GM21737 (cell line): ENCODE results near the gene SPC24.
"Not testable (repeated sequence)": the region's sequence is repeated elsewhere in the genome, so short reads cannot be mapped to it uniquely, and the experiment has no call there.

Source experiments
- ATAC-seq: cut with Tn5 transposase; IDR thresholded peaks from one replicate; pipeline ENCODE4 v1.9.1; 2021; ENCODE audit warnings: mild to moderate bottlenecking, moderate library complexity; ENCODE audit not compliant: unreplicated experiment

SPC24 gene

GRCh38 chr19:11192957-11193939 lies 37.7 kb upstream of the SPC24 start:
- no peak for ATAC-seq

DNA sequence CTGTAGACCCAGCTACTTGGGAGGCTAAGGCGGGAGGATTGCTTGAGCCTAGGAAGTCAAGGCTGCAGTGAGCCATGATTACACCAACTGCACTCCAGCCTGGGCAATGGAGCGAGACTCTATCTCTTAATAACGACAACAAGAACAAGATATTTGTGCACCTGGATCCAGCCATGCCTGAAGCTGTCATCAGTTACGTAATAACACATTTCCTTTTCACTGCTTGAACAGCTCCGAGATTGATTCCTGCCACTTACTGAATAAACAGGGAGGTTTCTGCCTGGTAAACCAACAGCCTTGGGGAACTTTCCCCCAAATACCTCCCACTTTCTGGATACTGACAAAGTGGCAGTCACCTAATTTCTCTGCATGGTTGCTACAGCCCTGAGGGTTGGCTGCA lies 36.4 kb upstream of the SPC24 start:
- no peak for ATAC-seq

DNA sequence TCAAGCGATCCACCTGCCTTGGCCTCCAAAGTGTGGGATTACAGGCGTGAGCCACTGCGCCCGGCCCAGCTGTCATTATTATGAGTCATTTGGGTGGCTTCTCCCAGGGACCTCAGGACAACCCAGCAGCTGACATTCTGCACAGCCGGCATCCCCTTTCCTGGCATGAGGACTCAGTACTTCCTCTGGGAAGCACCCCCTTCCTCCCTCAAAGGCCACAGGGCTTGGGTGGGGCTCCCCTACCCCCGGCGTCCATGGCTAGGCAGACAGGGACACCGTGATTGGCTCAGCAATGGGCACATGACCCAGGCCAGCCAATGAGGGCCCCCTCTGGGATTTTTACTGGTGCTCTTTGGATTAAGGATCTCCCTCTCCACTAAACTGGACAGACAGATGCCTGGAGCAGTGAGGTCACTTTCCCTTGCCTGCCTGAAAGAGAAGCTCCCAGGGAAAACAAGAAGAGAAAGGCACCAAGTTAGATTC lies 35.7 kb upstream of the SPC24 start:
- no peak for ATAC-seq

DNA sequence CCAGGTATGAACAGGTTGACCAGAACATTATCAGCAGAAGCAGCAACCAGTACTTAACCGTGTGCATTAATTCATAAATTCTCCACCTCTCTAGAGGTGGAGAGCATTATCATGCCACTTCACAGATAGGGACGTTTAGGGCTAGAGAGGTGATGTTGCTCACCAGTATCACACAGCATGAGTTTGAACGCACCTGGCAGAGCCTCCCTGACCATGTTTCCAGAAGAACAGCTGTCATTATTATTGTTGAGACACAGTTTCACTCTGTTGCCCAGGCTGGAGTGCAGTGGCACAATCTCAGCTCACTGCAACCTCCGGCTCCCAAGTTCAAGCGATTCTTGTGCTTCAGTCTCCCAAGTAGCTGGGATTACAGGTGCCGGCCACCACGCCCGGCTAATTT lies 34.9 kb upstream of the SPC24 start:
- ATAC-seq = no peak

- no peak for ATAC-seq
Measured at GRCh38 chr19:11187441-11187840, 31.9 kb upstream of the SPC24 start.

DNA sequence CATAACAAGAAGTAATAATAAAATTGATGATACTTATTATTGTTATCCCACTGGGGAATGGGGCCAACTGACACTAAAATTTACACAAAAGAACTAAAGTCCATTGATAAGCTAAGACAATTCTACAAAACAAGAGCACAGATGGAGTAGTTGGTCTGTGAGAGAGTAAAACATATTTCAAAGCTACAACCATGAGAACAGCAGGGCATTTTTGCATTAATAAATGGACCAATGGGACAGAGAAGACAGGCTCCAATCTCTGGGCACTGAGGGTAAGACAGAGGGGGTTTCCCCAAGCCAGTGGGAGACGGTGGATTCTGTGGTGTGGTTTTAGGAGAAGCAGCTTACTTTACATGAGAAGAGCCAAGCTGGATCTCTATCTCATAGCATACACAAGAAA lies 27.4 kb upstream of the SPC24 start:
- no peak for ATAC-seq

GRCh38 chr19:11181488-11181887 lies 25.9 kb upstream of the SPC24 start:
- ATAC-seq = no peak

- ATAC-seq = not testable (repeated sequence)
Measured at GRCh38 chr19:11180975-11181374, 25.4 kb upstream of the SPC24 start.

GRCh38 chr19:11180346-11180745 lies 24.8 kb upstream of the SPC24 start:
- ATAC-seq = no peak

GRCh38 chr19:11179716-11180297 lies 24.2 kb upstream of the SPC24 start:
- ATAC-seq = no peak

- not testable (repeated sequence) for ATAC-seq
Measured at GRCh38 chr19:11179145-11179465, 23.5 kb upstream of the SPC24 start.

- no peak for ATAC-seq
Measured at GRCh38 chr19:11177592-11177991, 22.0 kb upstream of the SPC24 start.

- ATAC-seq = no peak
Measured at GRCh38 chr19:11176466-11177193, 21.0 kb upstream of the SPC24 start.

GRCh38 chr19:11175920-11176319 lies 20.3 kb upstream of the SPC24 start:
- no peak for ATAC-seq

DNA sequence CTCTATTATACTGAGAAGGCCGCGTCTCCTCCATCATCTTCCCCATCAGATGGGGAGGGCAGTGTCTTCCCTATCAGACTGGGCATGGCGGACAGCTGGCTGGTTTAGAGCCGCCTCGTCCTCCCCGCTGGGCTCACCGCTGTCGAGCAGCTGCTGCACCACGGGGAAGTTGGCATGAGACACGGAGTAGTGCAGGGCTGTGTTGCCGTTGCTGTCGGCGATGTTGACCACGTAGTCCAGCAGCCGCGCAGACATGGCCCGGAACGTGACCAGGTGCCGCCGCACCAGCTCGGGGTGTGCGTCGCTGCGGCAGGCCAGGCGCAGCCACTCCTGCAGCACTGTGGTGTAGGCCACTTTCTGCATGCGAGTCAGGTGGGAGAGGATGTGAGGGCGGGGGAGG lies 18.8 kb upstream of the SPC24 start:
- ATAC-seq = no peak

DNA sequence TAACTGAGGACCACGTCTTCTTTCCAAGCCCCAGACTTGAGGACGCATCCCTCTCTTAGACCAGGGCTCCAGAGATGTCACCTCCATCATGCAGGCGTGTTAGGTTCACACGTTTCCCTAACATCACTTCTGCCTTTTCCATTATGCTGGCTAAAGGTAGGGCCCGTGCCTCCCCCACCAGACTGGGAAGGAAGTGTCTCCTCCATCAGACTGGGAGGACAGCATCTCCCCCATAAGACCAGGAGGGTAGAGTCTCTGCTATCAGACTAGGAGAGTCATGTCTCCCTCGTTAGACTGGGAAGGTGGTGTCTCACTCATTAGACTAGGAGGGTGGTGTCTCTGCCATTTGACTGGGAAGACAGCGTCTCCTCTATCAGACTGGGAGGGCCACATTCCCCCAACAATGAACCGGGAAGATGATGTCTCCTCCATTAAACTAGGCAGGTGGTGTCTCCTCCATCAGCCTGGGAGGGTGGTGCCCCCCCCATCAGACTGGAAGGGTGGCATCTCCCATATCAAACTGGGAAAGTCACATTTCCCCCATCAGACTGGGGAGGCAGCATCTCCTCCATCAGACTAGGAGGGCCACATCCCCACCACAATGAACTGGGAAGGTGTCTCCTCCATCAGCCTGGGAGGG lies 18.1 kb upstream of the SPC24 start:
- no peak for ATAC-seq

- ATAC-seq = no peak
Measured at GRCh38 chr19:11172576-11172975, 17.0 kb upstream of the SPC24 start.

DNA sequence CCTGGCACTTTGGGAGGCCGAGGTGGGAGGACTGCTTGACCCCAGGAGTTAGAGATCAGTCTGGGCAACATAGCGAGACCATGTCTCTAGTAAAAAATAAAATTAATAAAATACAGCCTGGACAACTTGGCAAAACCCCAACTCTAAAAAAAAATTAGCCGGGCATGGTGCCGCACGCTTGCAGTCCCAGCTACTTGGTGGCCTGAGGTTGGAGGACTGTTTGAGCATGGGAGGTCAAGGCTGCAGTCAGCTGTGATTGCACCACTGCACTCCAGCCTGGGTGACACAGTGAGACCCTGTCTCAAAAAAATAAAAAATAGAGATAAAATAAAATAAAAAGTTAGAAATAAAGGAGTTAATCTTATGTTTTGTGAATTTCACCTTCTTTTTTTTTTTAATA lies 15.6 kb upstream of the SPC24 start:
- no peak for ATAC-seq

GRCh38 chr19:11169896-11170678 lies 14.5 kb upstream of the SPC24 start:
- no peak for ATAC-seq

DNA sequence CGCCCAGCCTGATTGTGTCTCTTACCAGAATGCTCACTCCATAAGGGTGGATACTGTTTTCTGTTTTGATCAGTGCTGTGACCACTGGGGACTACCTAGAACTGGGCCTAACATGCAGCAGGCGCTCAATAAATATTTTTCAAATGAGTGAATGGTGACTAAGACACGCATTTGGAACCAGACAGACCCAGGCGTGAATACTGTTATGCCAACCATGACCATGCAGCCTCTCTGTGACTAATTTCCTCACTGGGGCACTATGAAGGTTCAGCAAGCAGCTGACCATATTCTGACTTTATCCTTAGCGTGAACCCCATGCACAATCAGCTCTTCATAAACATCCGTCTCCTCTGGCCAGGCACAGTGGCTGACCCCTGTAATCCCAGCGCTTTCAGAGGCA lies 13.0 kb upstream of the SPC24 start:
- ATAC-seq = no peak
